CD8-positive, alpha-beta memory T cell (primary cell): ENCODE data around the gene ANGPTL3. TPM values are rescaled to one million over a fixed set of nuclear protein-coding genes. Genes with fewer than 3 reads are reported as not detected.

Experiments
- CTCF ChIA-PET: fragments of 350-600 bp; sonication (Branson Sonifier 250); formaldehyde crosslinking; loops from one replicate; lab custom pipeline; 2021; ENCODE audit warnings: antibody characterized with exemption; lab: Charles Lee
- POLR2A ChIA-PET: fragments of 350-600 bp; sonication (Branson Sonifier 250); formaldehyde crosslinking; loops from one replicate; lab custom pipeline; 2021; ENCODE audit warnings: antibody characterized with exemption; lab: Charles Lee
- DNase-seq, 5 donors: peaks; one replicate each; pipeline versions ENCODE4 v3.0.0 to v3.0.0-alpha.2; 2020 to 2022; ENCODE audit warnings: mixed read lengths in 1 of 5
- H3K27ac ChIP-seq: one replicate; pipeline ENCODE4 v1.7.0; 2013; ENCODE audit warnings: low read depth, mild to moderate bottlenecking, low read length, moderate library complexity
- H3K27me3 ChIP-seq: 2 replicates; pipeline ENCODE4 v1.7.0; 2013; ENCODE audit warnings: low read length, mild to moderate bottlenecking; ENCODE audit not compliant: insufficient read depth, poor library complexity, severe bottlenecking
- H3K36me3 ChIP-seq: 2 replicates; pipeline ENCODE4 v1.7.0; 2013; ENCODE audit warnings: mild to moderate bottlenecking, low read length, moderate library complexity; ENCODE audit not compliant: insufficient read depth
- H3K4me1 ChIP-seq: 2 replicates; pipeline ENCODE4 v1.7.0; 2013; ENCODE audit warnings: mild to moderate bottlenecking, low read length, moderate library complexity; ENCODE audit not compliant: insufficient read depth
- H3K4me3 ChIP-seq: 2 replicates; pipeline ENCODE4 v1.7.0; 2013; ENCODE audit warnings: mild to moderate bottlenecking, low read length
- H3K9me3 ChIP-seq: 2 replicates; pipeline ENCODE4 v1.7.0; 2013; ENCODE audit warnings: mild to moderate bottlenecking, low read length
- H3K27ac Mint-ChIP-seq, 8 donors: one replicate each; pipeline ENCODE4 v1.8.0; 2020 to 2021; ENCODE audit warnings: mixed read lengths in 8 of 8, mild to moderate bottlenecking in 6 of 8, inconsistent platforms in 3 of 8, moderate library complexity in 3 of 8
- H3K27me3 Mint-ChIP-seq, 2 donors: one replicate each; pipeline ENCODE4 v1.8.0; 2020 to 2021; ENCODE audit warnings: mixed read lengths in 2 of 2, mild to moderate bottlenecking in 1 of 2, moderate library complexity in 1 of 2
- H3K36me3 Mint-ChIP-seq, 3 donors: one replicate each; pipeline ENCODE4 v1.8.0; 2020 to 2021; ENCODE audit warnings: mixed read lengths in 3 of 3, inconsistent platforms in 1 of 3, mild to moderate bottlenecking in 1 of 3
- H3K4me1 Mint-ChIP-seq, 3 donors: one replicate each; pipeline ENCODE4 v1.8.0; 2020 to 2021; ENCODE audit warnings: mixed read lengths in 3 of 3, inconsistent platforms in 1 of 3, mild to moderate bottlenecking in 1 of 3
- H3K4me3 Mint-ChIP-seq, 7 donors: one replicate each; pipeline ENCODE4 v1.8.0; 2020 to 2021; ENCODE audit warnings: mixed read lengths in 7 of 7, mild to moderate bottlenecking in 6 of 7, moderate library complexity in 4 of 7, inconsistent platforms in 2 of 7
- H3K9me3 Mint-ChIP-seq, 5 donors: one replicate each; pipeline ENCODE4 v1.8.0; 2020 to 2022; ENCODE audit warnings: mixed read lengths in 5 of 5, mild to moderate bottlenecking in 3 of 5, moderate library complexity in 2 of 5, inconsistent platforms in 1 of 5
- polyA plus RNA-seq: library from polyadenylated mRNA; unstranded; fragments of 300-500 nt; fragmentation: Illumina TruSeq; gene quantifications from one replicate; pipeline ENCODE4 v1.2.3, GENCODE V29; 2021
- total RNA-seq, 2 experiments: library from RNA; stranded (reverse); gene quantifications; one replicate each; pipeline ENCODE4 v1.2.3, GENCODE V29; 2021

Gene ANGPTL3
- total and polyA plus RNA-seq, 3 experiments from 2014 or later, result not detected

DNA sequence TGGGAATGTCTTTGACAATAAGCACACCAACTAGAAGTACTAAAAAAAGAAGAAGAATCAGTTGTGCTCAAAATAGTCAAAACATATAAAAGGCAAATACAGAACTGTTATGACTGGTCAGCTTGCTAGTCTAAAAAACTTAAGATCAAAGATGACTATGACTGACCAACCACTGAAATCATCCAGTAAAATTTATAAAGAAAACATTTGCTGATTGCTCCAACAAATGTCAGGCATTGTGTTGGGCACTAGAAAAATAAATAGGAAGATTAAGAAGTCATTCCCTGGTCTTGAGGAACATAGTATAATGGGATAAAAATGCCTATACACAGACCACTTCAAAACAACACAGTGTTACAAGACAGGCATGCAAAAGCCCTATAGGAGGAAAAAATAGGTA is 9.3 kb upstream of the ANGPTL3 start:
- H3K9me3 Mint-ChIP-seq, result peaks cover 0 to 2% (median 0%) of the 10 kb centered on the region in 5 donors
- Histone ChIP-seq H3K27ac (no peak overlapping the region), H3K4me1 (no peaks in the 10 kb centered on the region), H3K36me3 (no peaks in the 10 kb centered on the region), H3K9me3 (no peaks in the 10 kb centered on the region), H3K27me3 (no peaks in the 10 kb centered on the region), H3K4me3 (no peak overlapping the region)
- DNase-seq, result no peak
- peaks cover 2 to 17% (median 4%) of the 10 kb centered on the region in 3 donors for H3K36me3 Mint-ChIP-seq
- H3K4me3 Mint-ChIP-seq, result no peak overlapping the region
- no peaks in the 10 kb centered on the region for H3K4me1 Mint-ChIP-seq
- H3K27me3 Mint-ChIP-seq, result no peaks in the 10 kb centered on the region
- POLR2A ChIA-PET, result no interaction called here
- H3K27ac Mint-ChIP-seq, result no peak overlapping the region
- CTCF ChIA-PET, result no interaction called here

DNA sequence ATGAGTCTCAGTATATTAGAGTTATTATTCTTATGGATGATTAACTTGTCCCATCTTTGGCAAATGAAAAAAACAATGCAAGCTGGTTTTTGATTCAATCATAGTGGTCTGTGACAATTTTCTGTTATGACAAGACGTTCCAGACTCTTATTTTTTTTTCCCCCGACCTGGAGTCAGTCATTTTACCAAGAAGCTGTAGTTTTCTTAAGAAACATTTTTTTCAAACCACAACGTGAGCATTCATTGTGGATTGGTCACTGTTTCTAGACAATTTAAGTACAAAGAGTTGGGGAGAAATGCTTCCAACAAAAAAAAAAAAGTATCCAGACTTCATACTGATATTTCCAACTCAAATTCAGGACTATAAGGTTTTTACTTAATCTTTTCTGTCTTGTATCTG is 8.0 kb upstream of the ANGPTL3 start:
- Histone ChIP-seq H3K27me3 (no peaks in the 10 kb centered on the region), H3K4me1 (no peaks in the 10 kb centered on the region), H3K9me3 (no peaks in the 10 kb centered on the region), H3K4me3 (no peak overlapping the region), H3K27ac (no peak overlapping the region), H3K36me3 (no peaks in the 10 kb centered on the region)
- Mint-ChIP-seq H3K4me3 (no peak overlapping the region), H3K27ac (no peak overlapping the region), H3K4me1 (no peaks in the 10 kb centered on the region), H3K9me3 (peaks cover 0 to 2% (median 0%) of the 10 kb centered on the region in 5 donors), H3K36me3 (peaks cover 2 to 17% (median 4%) of the 10 kb centered on the region in 3 donors), H3K27me3 (no peaks in the 10 kb centered on the region)
- ChIA-PET POLR2A (no interaction called here), CTCF (no interaction called here)
- no peak for DNase-seq

DNA sequence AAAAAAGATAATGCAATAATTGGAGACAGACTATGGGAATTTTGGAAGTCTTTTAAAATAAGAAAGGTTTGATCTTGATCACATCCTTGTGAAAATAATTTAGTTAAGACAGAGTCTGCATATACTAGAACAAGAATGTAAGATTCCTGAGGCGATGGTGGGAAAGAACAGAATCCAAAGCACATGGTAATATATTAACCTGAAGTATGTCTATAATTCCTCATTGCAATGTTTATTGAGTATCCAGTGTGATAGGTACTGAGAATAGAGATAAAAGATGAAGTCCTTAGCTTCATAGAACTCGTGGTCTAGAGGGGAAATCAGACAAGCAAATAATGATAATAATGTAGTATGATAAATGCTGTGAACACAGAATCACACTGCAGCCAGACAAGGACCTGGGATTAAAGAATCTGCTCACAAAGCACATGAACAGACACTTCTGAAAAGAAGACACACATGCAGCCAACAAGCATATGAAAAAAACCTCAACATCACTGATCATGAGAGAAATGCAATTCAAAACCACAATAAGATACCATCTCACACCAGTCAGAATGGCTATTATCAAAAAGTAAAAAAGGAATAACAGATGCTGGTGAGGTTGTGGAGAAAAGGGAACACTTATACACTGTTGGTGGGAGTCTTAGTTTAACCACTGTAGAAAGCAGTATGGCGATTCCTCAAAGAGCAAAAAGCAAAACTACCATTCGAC is 6.9 kb upstream of the ANGPTL3 start:
- H3K4me1 Mint-ChIP-seq, result no peaks in the 10 kb centered on the region
- no peak overlapping the region for H3K4me3 ChIP-seq
- ChIA-PET POLR2A (no interaction called here), CTCF (no interaction called here)
- no peaks in the 10 kb centered on the region for H3K36me3 ChIP-seq
- no peaks in the 10 kb centered on the region for H3K4me1 ChIP-seq
- DNase-seq, result no peak
- H3K36me3 Mint-ChIP-seq, result peaks cover 1 to 16% (median 2%) of the 10 kb centered on the region in 3 donors
- no peaks in the 10 kb centered on the region for H3K27me3 ChIP-seq
- no peaks in the 10 kb centered on the region for H3K9me3 ChIP-seq
- peaks cover 0 to 2% (median 0%) of the 10 kb centered on the region in 5 donors for H3K9me3 Mint-ChIP-seq
- H3K27me3 Mint-ChIP-seq, result no peaks in the 10 kb centered on the region
- no peak overlapping the region for H3K4me3 Mint-ChIP-seq
- no peak overlapping the region for H3K27ac Mint-ChIP-seq
- no peak overlapping the region for H3K27ac ChIP-seq

DNA sequence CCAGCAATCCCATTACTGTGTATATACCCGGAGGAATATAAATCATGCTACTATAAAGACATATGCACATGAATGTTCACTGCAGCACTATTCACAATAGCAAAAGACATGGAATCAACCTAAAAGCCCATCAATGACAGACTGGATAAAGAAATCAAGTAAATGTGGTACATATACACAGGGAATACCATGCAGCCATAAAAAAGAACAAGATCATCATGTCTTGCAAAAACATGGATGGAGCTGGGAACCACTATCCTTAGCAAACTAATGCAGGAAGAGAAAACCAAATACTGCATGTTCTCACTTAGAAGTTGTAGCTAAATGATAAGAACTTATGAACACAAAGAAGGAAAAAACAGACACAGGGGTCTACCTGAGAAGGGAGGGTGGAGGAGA is 6.4 kb upstream of the ANGPTL3 start:
- Mint-ChIP-seq H3K4me3 (no peak overlapping the region), H3K4me1 (no peaks in the 10 kb centered on the region), H3K27ac (no peak overlapping the region), H3K27me3 (no peaks in the 10 kb centered on the region), H3K9me3 (peaks cover 0 to 2% (median 0%) of the 10 kb centered on the region in 5 donors), H3K36me3 (peaks cover 0 to 11% (median 2%) of the 10 kb centered on the region in 3 donors)
- ChIA-PET CTCF (no interaction called here), POLR2A (no interaction called here)
- H3K36me3 ChIP-seq, result no peaks in the 10 kb centered on the region
- H3K4me1 ChIP-seq, result no peaks in the 10 kb centered on the region
- H3K27ac ChIP-seq, result no peak overlapping the region
- no peak overlapping the region for H3K4me3 ChIP-seq
- no peaks in the 10 kb centered on the region for H3K9me3 ChIP-seq
- no peak for DNase-seq
- no peaks in the 10 kb centered on the region for H3K27me3 ChIP-seq

DNA sequence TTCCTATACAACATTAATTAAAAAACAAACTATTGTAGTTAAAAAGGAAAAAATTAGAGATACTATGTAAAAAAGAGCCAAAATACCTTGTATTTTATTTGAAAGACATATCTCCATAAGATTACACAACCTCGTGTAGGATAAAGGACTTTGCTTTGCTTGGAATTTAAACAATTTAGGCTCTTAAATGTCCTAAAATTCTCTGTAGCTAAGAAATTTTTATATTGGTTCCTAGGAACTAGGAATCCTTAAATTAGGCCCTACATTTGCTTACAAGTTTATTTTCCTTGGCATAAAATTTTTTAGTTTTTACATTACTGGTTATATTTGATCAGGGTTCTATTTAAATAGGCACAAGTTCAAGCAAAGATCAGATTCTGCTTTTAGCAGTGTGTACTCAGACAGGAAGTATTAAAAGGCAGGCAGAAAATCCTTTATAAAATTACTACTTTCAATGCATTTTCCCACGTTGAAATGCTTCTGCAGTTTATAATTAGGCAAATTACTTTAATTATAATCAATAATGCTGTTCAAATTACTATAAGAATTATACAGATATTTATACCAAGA is 3.4 kb upstream of the ANGPTL3 start:
- no peak overlapping the region for H3K4me3 ChIP-seq
- ChIA-PET POLR2A (no interaction called here), CTCF (no interaction called here)
- no peak for DNase-seq
- no peaks in the 10 kb centered on the region for H3K27me3 ChIP-seq
- H3K36me3 ChIP-seq, result no peaks in the 10 kb centered on the region
- H3K9me3 Mint-ChIP-seq, result peaks cover 0 to 2% (median 0%) of the 10 kb centered on the region in 5 donors
- H3K4me1 ChIP-seq, result no peaks in the 10 kb centered on the region
- H3K27ac Mint-ChIP-seq, result no peak overlapping the region
- H3K27ac ChIP-seq, result no peak overlapping the region
- no peaks in the 10 kb centered on the region for H3K9me3 ChIP-seq
- no peaks in the 10 kb centered on the region for H3K27me3 Mint-ChIP-seq
- H3K4me3 Mint-ChIP-seq, result no peak overlapping the region
- no peaks in the 10 kb centered on the region for H3K4me1 Mint-ChIP-seq
- peaks cover 0 to 16% (median 2%) of the 10 kb centered on the region in 3 donors for H3K36me3 Mint-ChIP-seq

DNA sequence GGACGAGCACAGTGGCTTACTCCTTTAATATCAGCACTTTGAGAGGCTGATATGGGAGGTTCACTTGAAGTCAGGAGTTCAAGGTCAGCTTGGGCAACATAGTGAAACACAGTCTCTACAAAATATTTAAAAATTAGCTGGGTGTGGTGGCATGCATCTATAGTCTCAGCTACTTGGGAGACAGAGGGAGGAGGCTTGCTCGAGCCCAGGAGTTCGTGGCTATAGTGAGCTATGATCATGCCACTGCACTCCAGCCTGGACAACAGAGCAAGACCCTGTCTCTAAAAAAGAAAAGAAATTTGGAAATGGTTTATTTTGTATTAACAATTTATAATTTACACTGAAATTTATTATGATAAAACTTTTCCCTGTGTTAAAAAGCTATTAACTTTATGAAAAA is 1.7 kb upstream of the ANGPTL3 start:
- H3K4me1 Mint-ChIP-seq, result no peaks in the 10 kb centered on the region
- CTCF ChIA-PET, result no interaction called here
- H3K27ac ChIP-seq, result no peak overlapping the region
- no peaks in the 10 kb centered on the region for H3K4me1 ChIP-seq
- peaks cover 0 to 2% (median 0%) of the 10 kb centered on the region in 5 donors for H3K9me3 Mint-ChIP-seq
- peaks cover 0 to 9% (median 0%) of the 10 kb centered on the region in 3 donors for H3K36me3 Mint-ChIP-seq
- POLR2A ChIA-PET, result no interaction called here
- H3K4me3 Mint-ChIP-seq, result no peak overlapping the region
- H3K9me3 ChIP-seq, result no peaks in the 10 kb centered on the region
- H3K4me3 ChIP-seq, result no peak overlapping the region
- no peaks in the 10 kb centered on the region for H3K27me3 ChIP-seq
- DNase-seq, result no peak
- no peak overlapping the region for H3K27ac Mint-ChIP-seq
- H3K27me3 Mint-ChIP-seq, result no peaks in the 10 kb centered on the region
- no peaks in the 10 kb centered on the region for H3K36me3 ChIP-seq

DNA sequence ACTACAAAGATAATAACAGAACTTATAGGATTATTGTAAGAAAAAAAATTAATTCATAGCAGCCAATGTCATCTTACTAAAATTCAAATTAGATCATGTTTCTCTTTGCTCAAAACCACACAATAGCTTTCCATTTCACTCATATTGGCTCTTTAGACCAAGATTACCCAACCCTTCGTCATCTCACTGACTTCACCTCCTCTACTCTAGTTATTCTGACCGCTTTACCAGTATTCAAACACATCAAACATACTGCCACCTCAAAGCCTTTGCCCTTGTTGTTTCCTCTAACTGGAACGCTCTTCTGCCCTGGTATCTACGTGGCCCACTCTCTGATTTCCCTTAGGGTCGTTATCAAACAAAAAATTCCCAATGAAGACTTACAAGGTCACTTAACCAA is 1.7 kb downstream of the ANGPTL3 start:
- Mint-ChIP-seq H3K36me3 (peaks cover 0 to 5% (median 0%) of the 10 kb centered on the region in 3 donors), H3K9me3 (no peaks in the 10 kb centered on the region), H3K27ac (peak overlapping the region in 1 of 8 donors; percentile 1), H3K27me3 (no peaks in the 10 kb centered on the region), H3K4me1 (no peaks in the 10 kb centered on the region), H3K4me3 (no peak overlapping the region)
- CTCF ChIA-PET, result no interaction called here
- H3K9me3 ChIP-seq, result no peaks in the 10 kb centered on the region
- POLR2A ChIA-PET, result no interaction called here
- H3K4me3 ChIP-seq, result no peak overlapping the region
- H3K4me1 ChIP-seq, result no peaks in the 10 kb centered on the region
- no peaks in the 10 kb centered on the region for H3K36me3 ChIP-seq
- no peaks in the 10 kb centered on the region for H3K27me3 ChIP-seq
- H3K27ac ChIP-seq, result no peak overlapping the region
- no peak for DNase-seq

DNA sequence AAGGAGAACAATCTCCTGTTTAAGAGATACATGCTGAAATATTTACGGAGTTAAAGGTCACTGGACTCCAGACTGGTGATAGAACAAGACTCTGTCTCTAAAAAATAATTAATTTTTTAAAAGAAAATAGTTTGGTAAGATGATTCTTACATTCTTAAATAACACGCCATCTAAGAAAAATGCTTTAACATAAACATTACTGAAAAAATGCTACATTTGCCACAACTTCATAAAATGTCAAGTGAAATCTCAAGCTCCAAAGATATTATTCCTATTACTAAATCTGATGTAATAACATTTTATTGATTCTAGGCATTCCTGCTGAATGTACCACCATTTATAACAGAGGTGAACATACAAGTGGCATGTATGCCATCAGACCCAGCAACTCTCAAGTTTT is 4.1 kb downstream of the ANGPTL3 start:
- no peak for DNase-seq
- ChIA-PET CTCF (no interaction called here), POLR2A (no interaction called here)
- Histone ChIP-seq H3K36me3 (no peaks in the 10 kb centered on the region), H3K27ac (no peak overlapping the region), H3K9me3 (no peaks in the 10 kb centered on the region), H3K27me3 (no peaks in the 10 kb centered on the region), H3K4me1 (no peaks in the 10 kb centered on the region), H3K4me3 (no peak overlapping the region)
- Mint-ChIP-seq H3K4me3 (no peak overlapping the region), H3K27me3 (no peaks in the 10 kb centered on the region), H3K36me3 (peaks cover 0 to 9% (median under 1%) of the 10 kb centered on the region in 3 donors), H3K27ac (no peak overlapping the region), H3K9me3 (no peaks in the 10 kb centered on the region), H3K4me1 (no peaks in the 10 kb centered on the region)
